ENCODE measurements around the gene GPC6.
A peak's percentile ranks its signal among the peaks of the same experiment; 100 is the strongest.

The GPC6 gene

DNA sequence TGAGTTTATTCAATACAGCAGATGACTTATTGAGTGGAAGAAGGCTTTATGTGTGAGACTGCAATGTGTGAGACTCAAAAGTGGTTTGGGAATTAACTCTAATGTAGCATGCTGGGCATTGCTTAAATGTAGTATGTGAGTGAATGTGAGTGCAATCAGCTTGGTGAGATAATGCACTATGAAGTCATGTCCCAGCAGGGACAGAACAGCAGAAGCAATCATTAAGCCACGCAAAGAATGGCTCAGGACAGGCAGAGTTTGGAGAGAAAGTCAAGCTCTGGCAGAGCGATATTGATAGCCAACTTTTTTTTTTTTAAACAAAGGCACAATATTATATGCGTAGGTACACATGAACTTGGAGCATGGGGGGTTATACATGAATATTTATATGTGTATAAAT, 597.7 kb downstream of the GPC6 start:
- H3K79me2 ChIP-seq (ENCODE audit: control insufficient read depth, insufficient read depth, low read length), result no peaks in the 10 kb centered on the region
- no CpG with 5 or more reads among the region's 3 CpGs for WGBS (ENCODE audit: extremely low coverage, insufficient coverage, low lambda C conversion rate)
- H3K9ac ChIP-seq (ENCODE audit: low read length), result no peak overlapping the region

DNA sequence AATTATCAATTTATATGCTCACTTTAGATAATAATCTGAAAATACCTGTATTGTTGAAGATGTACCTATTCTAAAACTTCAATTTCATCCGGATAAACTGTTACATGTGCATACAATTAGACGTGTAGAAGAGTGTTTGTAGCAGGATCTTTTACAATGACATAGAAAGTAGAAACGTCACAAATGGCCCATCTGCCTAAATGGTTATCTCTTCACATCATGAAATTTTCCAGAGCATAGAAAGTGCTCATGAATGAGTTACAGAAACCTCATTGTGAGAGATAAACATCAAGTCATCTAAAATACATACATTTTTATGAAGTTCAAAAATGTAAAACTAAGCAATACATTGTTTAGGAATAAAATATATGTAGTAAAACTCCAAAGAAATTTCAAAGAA, 607.4 kb downstream of the GPC6 start:
- H3K18ac ChIP-seq (ENCODE audit: low read length), result no peak overlapping the region
- H3K4me2 ChIP-seq (ENCODE audit: low read length), result no peak overlapping the region
- H2BK5ac ChIP-seq (ENCODE audit: low read length), result no peak overlapping the region
- DNase-seq, result no peak
- no peak overlapping the region for H3K4me3 ChIP-seq (ENCODE audit: low read length)
- no peak overlapping the region for H3K23ac ChIP-seq (ENCODE audit: low read length)
- H2AK5ac ChIP-seq (ENCODE audit: low read length), result no peak overlapping the region
- no peak overlapping the region for H4K5ac ChIP-seq (ENCODE audit: low read length)
- no peaks in the 10 kb centered on the region for H3K4me1 ChIP-seq (ENCODE audit: control insufficient read depth, low read depth, low read length)
- no peak overlapping the region for H2BK120ac ChIP-seq (ENCODE audit: low read depth, low read length)
- H3K27ac ChIP-seq (ENCODE audit: low read depth, low read length), result no peak overlapping the region
- H3K79me2 ChIP-seq (ENCODE audit: control insufficient read depth, insufficient read depth, low read length), result no peaks in the 10 kb centered on the region
- no peaks in the 10 kb centered on the region for H3K36me3 ChIP-seq (ENCODE audit: control insufficient read depth, insufficient read depth, low read length)
- no peaks in the 10 kb centered on the region for H3K79me1 ChIP-seq (ENCODE audit: low read length)
- no peak overlapping the region for H3K56ac ChIP-seq (ENCODE audit: low read length)
- no peak overlapping the region for H2BK15ac ChIP-seq (replicated peaks; ENCODE audit: low read depth)
- H3K27me3 ChIP-seq (ENCODE audit: insufficient read depth, low read length, poor library complexity), result no peaks in the 10 kb centered on the region
- H3K9ac ChIP-seq (ENCODE audit: low read length), result no peak overlapping the region
- no CpG with 5 or more reads among the region's 3 CpGs for WGBS (ENCODE audit: extremely low coverage, insufficient coverage, low lambda C conversion rate)
- H4K8ac ChIP-seq (ENCODE audit: low read depth, low read length), result no peak overlapping the region
- no peak overlapping the region for H3K4ac ChIP-seq (ENCODE audit: low read depth, low read length)

More for the DNA sequence above, 597.7 kb downstream of the GPC6 start:
- peak; percentile 92 for DNase-seq
- no peak overlapping the region for H4K8ac ChIP-seq (ENCODE audit: low read depth, low read length)
- H4K5ac ChIP-seq (ENCODE audit: low read length), result no peak overlapping the region
- H3K4ac ChIP-seq (ENCODE audit: low read depth, low read length), result no peak overlapping the region
- H3K56ac ChIP-seq (ENCODE audit: low read length), result no peak overlapping the region
- H2BK15ac ChIP-seq (replicated peaks; ENCODE audit: low read depth), result no peak overlapping the region
- H3K18ac ChIP-seq (ENCODE audit: low read length), result no peak overlapping the region
- H3K4me2 ChIP-seq (ENCODE audit: low read length), result no peak overlapping the region
- no peaks in the 10 kb centered on the region for H3K36me3 ChIP-seq (ENCODE audit: control insufficient read depth, insufficient read depth, low read length)
- H2AK5ac ChIP-seq (ENCODE audit: low read length), result no peak overlapping the region
- H3K4me1 ChIP-seq (ENCODE audit: control insufficient read depth, low read depth, low read length), result peaks cover 8% of the 10 kb centered on the region
- H2BK5ac ChIP-seq (ENCODE audit: low read length), result no peak overlapping the region
- H3K27me3 ChIP-seq (ENCODE audit: insufficient read depth, low read length, poor library complexity), result no peaks in the 10 kb centered on the region
- H3K27ac ChIP-seq (ENCODE audit: low read depth, low read length), result peak overlapping the region; percentile 8
- no peaks in the 10 kb centered on the region for H3K79me1 ChIP-seq (ENCODE audit: low read length)
- H3K23ac ChIP-seq (ENCODE audit: low read length), result no peak overlapping the region
- H3K4me3 ChIP-seq (ENCODE audit: low read length), result no peak overlapping the region
- H2BK120ac ChIP-seq (ENCODE audit: low read depth, low read length), result no peak overlapping the region

GRCh38 chr13:93843082-93843481, 616.5 kb downstream of the GPC6 start:
- WGBS (ENCODE audit: extremely low coverage, insufficient coverage, low lambda C conversion rate), result no CpG with 5 or more reads among the region's 3 CpGs
- Histone ChIP-seq H3K79me1 (ENCODE audit: low read length) (no peaks in the 10 kb centered on the region), H2AK5ac (ENCODE audit: low read length) (no peak overlapping the region), H3K4me1 (ENCODE audit: control insufficient read depth, low read depth, low read length) (no peaks in the 10 kb centered on the region), H3K18ac (ENCODE audit: low read length) (no peak overlapping the region), H3K4ac (ENCODE audit: low read depth, low read length) (no peak overlapping the region), H3K4me2 (ENCODE audit: low read length) (no peak overlapping the region), H2BK5ac (ENCODE audit: low read length) (no peak overlapping the region), H3K27ac (ENCODE audit: low read depth, low read length) (no peak overlapping the region), H3K79me2 (ENCODE audit: control insufficient read depth, insufficient read depth, low read length) (no peaks in the 10 kb centered on the region), H4K5ac (ENCODE audit: low read length) (no peak overlapping the region), H3K23ac (ENCODE audit: low read length) (no peak overlapping the region), H3K36me3 (ENCODE audit: control insufficient read depth, insufficient read depth, low read length) (no peaks in the 10 kb centered on the region), H3K9ac (ENCODE audit: low read length) (no peak overlapping the region), H3K56ac (ENCODE audit: low read length) (no peak overlapping the region), H2BK120ac (ENCODE audit: low read depth, low read length) (no peak overlapping the region), H3K27me3 (ENCODE audit: insufficient read depth, low read length, poor library complexity) (no peaks in the 10 kb centered on the region), H3K4me3 (ENCODE audit: low read length) (no peak overlapping the region), H4K8ac (ENCODE audit: low read depth, low read length) (no peak overlapping the region), H2BK15ac (replicated peaks; ENCODE audit: low read depth) (no peak overlapping the region)
- DNase-seq, result no peak

DNA sequence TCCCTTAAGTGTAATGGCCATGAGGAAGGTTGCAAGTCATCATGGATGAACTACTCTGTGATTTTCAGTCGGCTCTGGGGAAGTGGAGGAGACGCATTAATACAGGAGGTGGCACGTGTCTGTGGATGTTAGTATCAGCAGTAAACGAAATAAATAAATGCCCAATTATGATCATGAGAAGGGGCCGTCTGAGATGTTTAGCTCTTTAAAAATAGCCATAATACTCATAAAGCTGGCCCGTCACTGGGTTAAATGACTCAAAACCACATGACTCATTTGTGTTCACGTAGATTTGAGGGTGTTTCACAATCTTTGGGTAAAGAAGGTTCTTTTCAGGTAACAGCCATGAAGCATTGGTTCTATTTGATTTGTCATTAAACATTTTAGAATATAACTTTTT, 620.6 kb downstream of the GPC6 start:
- Histone ChIP-seq H4K8ac (ENCODE audit: low read depth, low read length) (no peak overlapping the region), H3K4me2 (ENCODE audit: low read length) (no peak overlapping the region), H2BK5ac (ENCODE audit: low read length) (no peak overlapping the region), H3K56ac (ENCODE audit: low read length) (no peak overlapping the region), H3K4me3 (ENCODE audit: low read length) (no peak overlapping the region), H3K4me1 (ENCODE audit: control insufficient read depth, low read depth, low read length) (no peaks in the 10 kb centered on the region), H3K23ac (ENCODE audit: low read length) (no peak overlapping the region), H3K79me1 (ENCODE audit: low read length) (no peaks in the 10 kb centered on the region), H3K79me2 (ENCODE audit: control insufficient read depth, insufficient read depth, low read length) (no peaks in the 10 kb centered on the region), H3K9ac (ENCODE audit: low read length) (no peak overlapping the region), H3K18ac (ENCODE audit: low read length) (no peak overlapping the region), H2BK120ac (ENCODE audit: low read depth, low read length) (no peak overlapping the region), H3K36me3 (ENCODE audit: control insufficient read depth, insufficient read depth, low read length) (no peaks in the 10 kb centered on the region), H3K27ac (ENCODE audit: low read depth, low read length) (no peak overlapping the region), H4K5ac (ENCODE audit: low read length) (no peak overlapping the region), H3K27me3 (ENCODE audit: insufficient read depth, low read length, poor library complexity) (no peaks in the 10 kb centered on the region), H2AK5ac (ENCODE audit: low read length) (no peak overlapping the region), H2BK15ac (replicated peaks; ENCODE audit: low read depth) (no peak overlapping the region), H3K4ac (ENCODE audit: low read depth, low read length) (no peak overlapping the region)
- no CpG with 5 or more reads among the region's 7 CpGs for WGBS (ENCODE audit: extremely low coverage, insufficient coverage, low lambda C conversion rate)
- no peak for DNase-seq

- Histone ChIP-seq H3K4me1 (ENCODE audit: control insufficient read depth, low read depth, low read length) (no peaks in the 10 kb centered on the region), H3K4me2 (ENCODE audit: low read length) (no peak overlapping the region), H2BK5ac (ENCODE audit: low read length) (no peak overlapping the region), H3K23ac (ENCODE audit: low read length) (no peak overlapping the region), H3K79me1 (ENCODE audit: low read length) (no peaks in the 10 kb centered on the region), H3K79me2 (ENCODE audit: control insufficient read depth, insufficient read depth, low read length) (no peaks in the 10 kb centered on the region), H3K9ac (ENCODE audit: low read length) (no peak overlapping the region), H4K5ac (ENCODE audit: low read length) (no peak overlapping the region), H3K4ac (ENCODE audit: low read depth, low read length) (no peak overlapping the region), H3K27me3 (ENCODE audit: insufficient read depth, low read length, poor library complexity) (no peaks in the 10 kb centered on the region), H2BK15ac (replicated peaks; ENCODE audit: low read depth) (no peak overlapping the region), H3K56ac (ENCODE audit: low read length) (no peak overlapping the region), H2BK120ac (ENCODE audit: low read depth, low read length) (no peak overlapping the region), H2AK5ac (ENCODE audit: low read length) (no peak overlapping the region), H3K36me3 (ENCODE audit: control insufficient read depth, insufficient read depth, low read length) (no peaks in the 10 kb centered on the region), H3K18ac (ENCODE audit: low read length) (no peak overlapping the region), H4K8ac (ENCODE audit: low read depth, low read length) (no peak overlapping the region), H3K27ac (ENCODE audit: low read depth, low read length) (no peak overlapping the region), H3K4me3 (ENCODE audit: low read length) (no peak overlapping the region)
- DNase-seq, result no peak
- WGBS (ENCODE audit: extremely low coverage, insufficient coverage, low lambda C conversion rate), result no CpG with 5 or more reads among the region's 4 CpGs
Observed at GRCh38 chr13:93848247-93848646, 621.6 kb downstream of the GPC6 start.

- Histone ChIP-seq H3K4me3 (ENCODE audit: low read length) (no peak overlapping the region), H3K9ac (ENCODE audit: low read length) (no peak overlapping the region), H3K4ac (ENCODE audit: low read depth, low read length) (no peak overlapping the region), H3K27me3 (ENCODE audit: insufficient read depth, low read length, poor library complexity) (no peaks in the 10 kb centered on the region), H3K79me2 (ENCODE audit: control insufficient read depth, insufficient read depth, low read length) (no peaks in the 10 kb centered on the region), H3K27ac (ENCODE audit: low read depth, low read length) (no peak overlapping the region), H2AK5ac (ENCODE audit: low read length) (no peak overlapping the region), H4K8ac (ENCODE audit: low read depth, low read length) (no peak overlapping the region), H3K36me3 (ENCODE audit: control insufficient read depth, insufficient read depth, low read length) (no peaks in the 10 kb centered on the region), H3K79me1 (ENCODE audit: low read length) (peaks cover 1% of the 10 kb centered on the region), H3K4me1 (ENCODE audit: control insufficient read depth, low read depth, low read length) (no peaks in the 10 kb centered on the region), H2BK120ac (ENCODE audit: low read depth, low read length) (no peak overlapping the region), H3K23ac (ENCODE audit: low read length) (no peak overlapping the region), H2BK5ac (ENCODE audit: low read length) (no peak overlapping the region), H3K56ac (ENCODE audit: low read length) (no peak overlapping the region), H2BK15ac (replicated peaks; ENCODE audit: low read depth) (no peak overlapping the region), H3K18ac (ENCODE audit: low read length) (no peak overlapping the region), H3K4me2 (ENCODE audit: low read length) (no peak overlapping the region), H4K5ac (ENCODE audit: low read length) (no peak overlapping the region)
- WGBS (ENCODE audit: extremely low coverage, insufficient coverage, low lambda C conversion rate), result no CpG with 5 or more reads among the region's 2 CpGs
- no peak for DNase-seq
Observed at GRCh38 chr13:93851236-93851635, 624.6 kb downstream of the GPC6 start.

Measured in mesendoderm (in vitro differentiated cells).